HG03442 (cell line): ENCODE data around the gene ODF2L.

Experiments used
- ATAC-seq: cut with Tn5 transposase; IDR thresholded peaks from one replicate; pipeline ENCODE4 v1.9.1; 2021; ENCODE audit warnings: mild to moderate bottlenecking, moderate library complexity; ENCODE audit not compliant: unreplicated experiment

ODF2L gene

DNA sequence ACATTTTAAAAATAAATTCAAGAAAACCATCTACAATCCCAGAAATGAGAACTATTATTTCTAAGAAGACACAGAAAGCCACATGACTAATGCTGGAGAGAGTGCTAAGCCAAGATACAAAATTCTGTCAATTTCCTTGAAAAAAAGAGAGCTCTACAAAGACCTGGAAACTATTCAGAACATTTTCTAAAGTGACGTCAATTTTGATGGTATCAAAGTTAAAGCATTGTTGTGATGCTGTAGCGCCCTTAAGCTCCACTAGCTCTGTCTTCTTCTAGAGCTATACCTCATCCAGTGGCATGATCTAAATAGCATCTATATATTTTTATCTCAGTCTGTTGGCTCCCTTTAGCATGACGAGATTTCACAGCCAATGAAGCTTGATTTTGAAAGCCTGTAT lies 73.9 kb downstream of the ODF2L start:
- no peak for ATAC-seq

DNA sequence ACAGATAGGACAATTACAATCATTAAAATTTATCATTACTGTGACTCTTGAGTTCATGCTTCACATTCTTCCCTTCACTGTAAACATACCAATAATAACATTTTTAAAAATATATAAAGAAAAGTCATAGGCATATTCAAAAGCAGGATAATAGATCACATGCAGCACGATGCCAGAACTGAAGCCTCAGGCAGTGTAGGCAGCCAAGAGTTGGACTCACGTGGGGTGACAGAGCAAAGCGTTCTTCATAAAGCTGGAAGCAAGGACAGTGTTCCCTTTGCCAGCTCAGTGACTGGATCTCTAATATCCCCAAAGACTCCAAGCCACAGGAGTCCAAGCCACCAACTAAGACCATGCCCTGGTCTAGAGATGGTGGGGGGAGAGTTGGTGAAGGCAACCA lies 77.7 kb downstream of the ODF2L start:
- no peak for ATAC-seq

DNA sequence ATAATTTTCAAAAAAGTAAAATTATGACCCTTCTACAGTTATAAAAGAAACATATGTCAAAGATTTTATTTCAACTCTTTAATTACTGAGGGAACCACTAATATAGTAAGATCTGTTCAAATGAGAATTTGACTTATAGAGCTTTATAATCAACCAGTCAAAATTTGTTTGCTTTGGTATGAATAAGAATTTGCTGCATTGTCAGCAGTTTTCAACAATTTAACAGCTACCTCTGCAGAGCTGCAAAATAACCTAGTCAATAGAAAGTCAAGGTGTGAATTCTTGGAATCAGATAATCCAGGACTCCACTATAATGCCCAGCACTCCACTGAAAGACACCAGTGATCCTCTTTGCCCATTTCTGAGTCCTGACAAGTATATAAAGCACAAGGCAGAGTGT lies 78.2 kb downstream of the ODF2L start:
- no peak for ATAC-seq

DNA sequence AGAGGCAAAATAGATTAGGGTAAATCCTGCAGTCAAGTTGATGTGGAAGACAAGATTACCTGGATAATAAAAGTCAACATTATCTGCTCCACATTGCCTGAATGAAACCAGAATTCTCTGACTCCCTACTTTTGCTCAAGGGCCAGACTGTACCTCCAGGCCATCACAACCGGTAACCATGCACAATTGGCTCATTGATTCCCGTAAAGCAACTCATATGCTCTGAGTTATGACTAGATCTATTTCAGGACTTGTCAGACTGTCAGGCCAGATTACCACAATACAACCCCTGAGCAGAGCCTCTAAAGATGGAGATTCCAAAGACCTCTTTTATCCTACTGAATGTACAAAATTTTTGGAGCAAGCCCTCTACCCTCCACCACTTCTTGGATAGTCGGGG lies 90.4 kb downstream of the ODF2L start:
- no peak for ATAC-seq

DNA sequence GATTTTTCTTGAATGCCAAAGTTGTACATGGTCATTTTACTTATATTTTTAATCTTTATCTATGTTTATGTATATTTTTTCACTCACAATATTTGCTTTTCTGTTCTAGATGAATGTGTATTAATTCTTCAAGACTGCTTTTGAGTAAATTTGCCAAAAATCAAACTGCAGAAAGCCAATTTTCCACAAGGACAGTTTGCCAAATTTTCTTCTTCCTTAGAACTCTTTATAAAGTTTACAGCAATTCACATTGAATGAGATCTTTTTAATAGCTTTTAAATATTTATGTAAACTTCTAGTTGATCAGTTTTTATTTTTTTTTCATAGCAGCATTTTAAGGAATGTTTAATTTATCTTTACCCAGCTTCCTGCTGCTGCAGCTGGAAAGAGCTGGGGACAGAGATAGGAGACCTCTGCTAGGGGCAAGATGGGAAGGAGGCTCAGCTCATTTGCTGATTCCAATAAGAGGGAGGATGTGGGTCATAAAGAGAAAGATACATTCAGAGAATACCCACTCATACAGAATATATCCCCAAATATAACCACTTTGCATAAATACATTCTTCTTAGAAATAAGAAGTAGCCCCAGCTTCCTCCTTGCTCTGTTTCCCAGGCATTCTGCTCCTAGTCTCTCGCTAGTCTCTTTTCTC lies 93.0 kb downstream of the ODF2L start:
- no peak for ATAC-seq
